GM15510 (cell line): Measurements from ENCODE around the gene CELA1.

Experiments used
- POLR2A ChIP-seq: IDR thresholded peaks from 3 replicates; pipeline ENCODE4 v1.6.1; 2011; ENCODE audit warnings: borderline replicate concordance; ENCODE audit not compliant: insufficient read length; ENCODE audit errors: extremely low read depth

CELA1 gene

GRCh38 chr12:51364001-51364400 lies 17.5 kb upstream of the CELA1 start:
- no peak for TF ChIP-seq POLR2A

GRCh38 chr12:51362747-51363342 lies 16.4 kb upstream of the CELA1 start:
- no peak for TF ChIP-seq POLR2A

- no peak for TF ChIP-seq POLR2A
Measured at GRCh38 chr12:51362307-51362706, 15.8 kb upstream of the CELA1 start.

- TF ChIP-seq POLR2A: no peak
Measured at GRCh38 chr12:51361161-51362016, 14.9 kb upstream of the CELA1 start.

- no peak for TF ChIP-seq POLR2A
Measured at GRCh38 chr12:51360315-51360714, 13.8 kb upstream of the CELA1 start.

GRCh38 chr12:51359851-51360250 lies 13.4 kb upstream of the CELA1 start:
- TF ChIP-seq POLR2A: no peak

- TF ChIP-seq POLR2A: no peak
Measured at GRCh38 chr12:51358496-51358895, 12.0 kb upstream of the CELA1 start.

GRCh38 chr12:51357374-51358047 lies 11.0 kb upstream of the CELA1 start:
- TF ChIP-seq POLR2A: no peak

GRCh38 chr12:51351913-51352532 lies 5.5 kb upstream of the CELA1 start:
- TF ChIP-seq POLR2A: no peak

GRCh38 chr12:51349026-51349425 lies 2.5 kb upstream of the CELA1 start:
- no peak for TF ChIP-seq POLR2A

GRCh38 chr12:51348116-51348515 lies 1.6 kb upstream of the CELA1 start:
- TF ChIP-seq POLR2A: no peak

- TF ChIP-seq POLR2A: no peak
Measured at GRCh38 chr12:51345681-51346080, 798 bp downstream of the CELA1 start.

- TF ChIP-seq POLR2A: no peak
Measured at GRCh38 chr12:51343201-51343600, 3.3 kb downstream of the CELA1 start.

- TF ChIP-seq POLR2A: no peak
Measured at GRCh38 chr12:51342416-51342815, 4.1 kb downstream of the CELA1 start.

GRCh38 chr12:51341251-51342007 lies 5.0 kb downstream of the CELA1 start:
- no peak for TF ChIP-seq POLR2A

GRCh38 chr12:51339750-51340149 lies 6.7 kb downstream of the CELA1 start:
- no peak for TF ChIP-seq POLR2A

GRCh38 chr12:51335931-51336330 lies 10.5 kb downstream of the CELA1 start:
- TF ChIP-seq POLR2A: no peak
